ENCODE data around the gene ROGDI.

The ROGDI gene

DNA sequence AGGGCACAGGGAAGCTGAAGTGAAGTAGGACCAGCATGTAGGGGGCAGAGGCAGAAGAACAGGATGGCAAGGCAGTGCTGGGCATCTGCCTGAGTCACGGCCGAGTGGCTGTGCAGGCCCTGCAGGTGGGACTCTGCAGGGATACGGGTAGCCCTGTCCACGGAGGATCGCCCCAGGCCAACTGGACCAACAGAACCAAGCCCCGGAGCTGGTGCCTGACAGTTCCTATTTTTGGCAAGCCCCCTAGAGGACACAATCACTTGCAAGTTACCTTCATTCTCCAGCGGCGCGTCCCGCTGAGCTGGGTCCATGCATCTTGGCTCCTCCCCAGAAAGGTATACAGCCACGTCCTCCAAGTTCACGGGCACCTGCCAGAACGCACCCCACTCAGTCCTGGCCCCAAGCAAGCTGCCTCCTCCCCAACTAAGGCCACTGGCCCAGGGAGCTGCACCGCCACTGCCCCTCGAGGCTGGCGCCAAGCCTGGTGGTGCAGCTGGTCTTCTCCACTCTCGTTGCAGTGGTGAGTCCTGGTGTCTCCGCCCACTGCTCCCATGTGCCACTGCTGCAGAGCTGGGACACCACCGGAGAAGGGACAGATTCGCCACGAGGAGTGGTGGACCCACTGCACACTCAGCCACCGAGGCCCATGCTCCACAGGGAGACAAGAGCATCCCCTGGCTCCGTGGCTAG lies 42.1 kb downstream of the ROGDI start:
- TF ChIP-seq, protein P1, sequence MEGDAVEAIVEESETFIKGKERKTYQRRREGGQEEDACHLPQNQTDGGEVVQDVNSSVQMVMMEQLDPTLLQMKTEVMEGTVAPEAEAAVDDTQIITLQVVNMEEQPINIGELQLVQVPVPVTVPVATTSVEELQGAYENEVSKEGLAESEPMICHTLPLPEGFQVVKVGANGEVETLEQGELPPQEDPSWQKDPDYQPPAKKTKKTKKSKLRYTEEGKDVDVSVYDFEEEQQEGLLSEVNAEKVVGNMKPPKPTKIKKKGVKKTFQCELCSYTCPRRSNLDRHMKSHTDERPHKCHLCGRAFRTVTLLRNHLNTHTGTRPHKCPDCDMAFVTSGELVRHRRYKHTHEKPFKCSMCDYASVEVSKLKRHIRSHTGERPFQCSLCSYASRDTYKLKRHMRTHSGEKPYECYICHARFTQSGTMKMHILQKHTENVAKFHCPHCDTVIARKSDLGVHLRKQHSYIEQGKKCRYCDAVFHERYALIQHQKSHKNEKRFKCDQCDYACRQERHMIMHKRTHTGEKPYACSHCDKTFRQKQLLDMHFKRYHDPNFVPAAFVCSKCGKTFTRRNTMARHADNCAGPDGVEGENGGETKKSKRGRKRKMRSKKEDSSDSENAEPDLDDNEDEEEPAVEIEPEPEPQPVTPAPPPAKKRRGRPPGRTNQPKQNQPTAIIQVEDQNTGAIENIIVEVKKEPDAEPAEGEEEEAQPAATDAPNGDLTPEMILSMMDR (IDR thresholded peaks at IDR 0.05; ENCODE audit: low read depth, low read length) = no peak
- no peak for DNase-seq (ENCODE audit: low read depth in 2 of 2)
- no peak overlapping the region for H3K4me3 ChIP-seq (replicated peaks in 1 of 2; ENCODE audit: low read depth in 2 of 2, low read length in 2 of 2)

DNA sequence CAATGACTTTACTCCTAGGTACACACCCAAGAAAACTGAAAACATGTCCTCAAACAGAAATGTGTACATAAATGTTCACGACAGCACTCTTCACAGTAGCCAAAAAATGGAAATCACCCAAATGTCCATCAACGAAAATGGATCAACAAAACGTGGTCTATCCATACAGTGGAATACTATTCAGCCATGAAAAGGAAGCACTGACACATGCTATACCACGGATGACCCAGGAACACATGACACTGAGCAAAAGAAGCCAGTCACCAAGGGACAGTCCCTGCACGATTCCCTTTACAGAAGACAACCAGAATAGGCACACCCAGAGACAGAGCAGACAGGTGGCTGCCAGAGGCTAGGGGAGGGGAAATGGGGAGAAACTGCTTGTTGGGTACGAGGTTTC lies 46.7 kb downstream of the ROGDI start:
- TF ChIP-seq, protein P1 (IDR thresholded peaks at IDR 0.05; ENCODE audit: low read depth, low read length) = no peak
- DNase-seq (ENCODE audit: low read depth in 2 of 2) = no peak
- no peak overlapping the region for H3K4me3 ChIP-seq (replicated peaks in 1 of 2; ENCODE audit: low read depth in 2 of 2, low read length in 2 of 2)

DNA sequence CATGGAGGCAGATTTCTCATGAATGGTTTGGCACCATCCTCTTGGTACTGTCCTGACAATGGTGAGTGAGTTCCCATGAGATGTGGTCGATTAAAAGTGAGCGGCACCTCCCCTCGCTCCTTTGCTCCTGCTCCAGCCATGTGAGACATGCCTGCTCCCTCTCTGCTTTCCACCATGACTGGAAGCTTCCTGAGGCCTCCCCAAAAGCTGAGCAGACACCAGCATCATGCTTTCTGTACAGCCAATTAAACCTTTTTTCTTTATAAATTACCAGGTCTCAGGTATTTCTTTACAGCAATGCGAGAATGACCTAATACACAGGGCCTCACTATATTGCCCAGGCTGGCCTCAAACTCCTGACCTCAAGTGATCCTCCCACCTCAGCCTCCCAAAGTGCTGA lies 47.6 kb downstream of the ROGDI start:
- DNase-seq (ENCODE audit: low read depth in 2 of 2) = no peak
- TF ChIP-seq, protein P1 (IDR thresholded peaks at IDR 0.05; ENCODE audit: low read depth, low read length) = no peak
- H3K4me3 ChIP-seq (replicated peaks in 1 of 2; ENCODE audit: low read depth in 2 of 2, low read length in 2 of 2) = no peak overlapping the region

DNA sequence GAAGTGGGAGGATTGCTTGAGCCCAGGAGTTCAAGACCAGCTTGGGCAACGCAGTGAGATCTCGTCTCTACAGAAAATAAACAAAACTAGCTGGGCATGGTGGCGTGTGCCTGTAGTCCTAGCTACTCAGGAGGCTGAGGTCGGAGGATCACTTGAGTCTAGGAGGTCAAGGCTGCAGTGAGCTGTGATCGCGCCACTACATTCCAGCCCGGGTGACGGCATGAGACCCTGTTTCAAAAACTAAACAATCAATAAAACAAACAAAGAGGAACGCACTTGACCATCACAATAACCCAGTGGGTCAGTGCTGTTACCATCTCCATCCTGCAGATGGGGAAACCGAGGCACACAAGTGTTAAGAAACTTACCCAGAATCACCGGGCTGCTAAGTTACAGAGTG lies 49.2 kb downstream of the ROGDI start:
- no peak overlapping the region for H3K4me3 ChIP-seq (replicated peaks in 1 of 2; ENCODE audit: low read depth in 2 of 2, low read length in 2 of 2)
- TF ChIP-seq, protein P1 (IDR thresholded peaks at IDR 0.05; ENCODE audit: low read depth, low read length) = no peak
- no peak for DNase-seq (ENCODE audit: low read depth in 2 of 2)

DNA sequence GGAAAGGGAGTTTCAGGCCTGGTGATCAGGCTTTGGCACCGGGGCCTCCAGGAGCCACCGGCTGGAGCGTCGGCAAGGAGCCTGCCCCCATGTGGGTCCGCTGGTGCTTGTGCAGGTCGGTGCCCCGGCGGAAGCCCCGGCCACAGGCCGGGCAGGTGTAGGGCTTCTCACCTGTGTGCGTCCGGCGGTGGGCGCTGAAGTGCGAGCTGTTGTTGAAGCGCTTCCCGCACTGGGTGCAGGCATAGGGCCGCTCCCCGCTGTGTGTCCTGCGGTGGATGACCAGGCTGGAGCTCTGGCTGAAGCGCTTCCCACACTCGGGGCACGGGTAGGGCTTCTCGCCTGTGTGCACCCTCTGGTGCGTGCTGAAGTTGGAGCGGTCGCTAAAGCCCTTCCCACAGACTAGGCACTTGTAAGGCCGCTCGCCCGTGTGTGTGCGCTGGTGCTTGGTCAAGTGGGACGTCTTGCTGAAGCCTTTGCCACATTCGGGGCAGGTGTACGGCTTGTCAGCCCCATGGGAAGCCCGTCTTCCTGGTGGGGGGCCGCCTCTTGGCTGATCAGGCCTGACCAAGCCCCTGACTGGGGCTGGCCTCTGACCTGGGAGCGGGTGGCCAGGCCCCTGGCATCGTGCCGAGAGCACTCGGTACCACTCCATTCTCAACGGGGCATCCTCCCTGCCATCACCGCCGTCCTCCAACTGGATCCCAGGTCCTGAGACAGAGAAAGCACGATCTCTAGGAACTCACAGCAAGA lies 49.9 kb downstream of the ROGDI start:
- no peak for DNase-seq (ENCODE audit: low read depth in 2 of 2)
- TF ChIP-seq, protein P1 (IDR thresholded peaks at IDR 0.05; ENCODE audit: low read depth, low read length) = no peak
- no peak overlapping the region for H3K4me3 ChIP-seq (replicated peaks in 1 of 2; ENCODE audit: low read depth in 2 of 2, low read length in 2 of 2)

DNA sequence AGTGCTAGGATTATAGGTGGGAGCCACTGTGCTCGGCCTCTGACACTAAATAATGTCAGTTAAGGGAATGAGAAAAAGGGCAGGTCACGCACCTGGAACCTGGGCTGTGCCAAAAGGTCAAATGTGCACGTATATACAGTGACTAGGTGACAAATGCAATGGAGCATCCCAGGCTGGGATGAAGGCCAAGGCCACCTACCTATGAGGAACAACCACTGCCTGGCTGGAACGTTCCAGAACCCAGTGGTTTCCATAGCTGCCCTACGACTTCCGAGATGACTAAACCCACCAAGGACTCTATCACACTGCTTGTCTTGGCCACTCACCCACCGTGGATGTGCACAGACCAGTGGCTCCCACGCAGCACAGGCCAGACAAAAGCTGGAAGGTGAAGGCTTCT lies 51.5 kb downstream of the ROGDI start:
- TF ChIP-seq, protein P1 (IDR thresholded peaks at IDR 0.05; ENCODE audit: low read depth, low read length) = no peak
- H3K4me3 ChIP-seq (replicated peaks in 1 of 2; ENCODE audit: low read depth in 2 of 2, low read length in 2 of 2) = no peak overlapping the region
- DNase-seq (ENCODE audit: low read depth in 2 of 2) = no peak

Measured in cardiac fibroblast (primary cell).